ENCODE measurements around the gene SF3B6. TPM values are rescaled to one million over a fixed set of nuclear protein-coding genes. Genes with fewer than 3 reads are reported as not detected.

Gene SF3B6
- total and polyA plus RNA-seq, 8 donors, result 16.7 to 65.4 (median 33.4) TPM

DNA sequence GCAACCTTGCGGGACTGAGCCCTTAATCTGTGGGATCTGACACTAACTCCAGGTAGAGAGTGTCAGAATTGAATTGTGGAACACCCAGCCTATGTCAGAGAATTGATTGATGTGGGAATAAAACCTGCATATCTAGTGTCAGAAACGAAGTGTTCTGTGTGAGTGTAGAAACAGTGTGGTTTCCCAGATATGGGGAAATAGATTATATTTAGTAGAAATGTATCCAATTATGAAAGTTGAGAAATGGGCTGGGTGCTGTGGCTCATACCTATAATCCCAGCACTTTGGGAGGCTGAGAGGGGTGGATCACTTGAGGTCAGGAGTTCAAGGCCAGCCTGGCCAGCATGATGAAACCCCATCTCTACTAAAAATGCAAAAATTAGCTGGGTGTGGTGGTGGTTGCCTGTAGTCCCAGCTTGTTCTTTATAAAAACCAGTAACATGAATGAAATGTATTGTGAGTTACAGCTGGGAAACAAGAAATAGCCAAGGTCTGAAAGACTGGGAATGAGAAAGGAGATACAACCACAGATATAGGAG is 12.8 kb upstream of the SF3B6 start:
- TF ChIP-seq, protein P1, sequence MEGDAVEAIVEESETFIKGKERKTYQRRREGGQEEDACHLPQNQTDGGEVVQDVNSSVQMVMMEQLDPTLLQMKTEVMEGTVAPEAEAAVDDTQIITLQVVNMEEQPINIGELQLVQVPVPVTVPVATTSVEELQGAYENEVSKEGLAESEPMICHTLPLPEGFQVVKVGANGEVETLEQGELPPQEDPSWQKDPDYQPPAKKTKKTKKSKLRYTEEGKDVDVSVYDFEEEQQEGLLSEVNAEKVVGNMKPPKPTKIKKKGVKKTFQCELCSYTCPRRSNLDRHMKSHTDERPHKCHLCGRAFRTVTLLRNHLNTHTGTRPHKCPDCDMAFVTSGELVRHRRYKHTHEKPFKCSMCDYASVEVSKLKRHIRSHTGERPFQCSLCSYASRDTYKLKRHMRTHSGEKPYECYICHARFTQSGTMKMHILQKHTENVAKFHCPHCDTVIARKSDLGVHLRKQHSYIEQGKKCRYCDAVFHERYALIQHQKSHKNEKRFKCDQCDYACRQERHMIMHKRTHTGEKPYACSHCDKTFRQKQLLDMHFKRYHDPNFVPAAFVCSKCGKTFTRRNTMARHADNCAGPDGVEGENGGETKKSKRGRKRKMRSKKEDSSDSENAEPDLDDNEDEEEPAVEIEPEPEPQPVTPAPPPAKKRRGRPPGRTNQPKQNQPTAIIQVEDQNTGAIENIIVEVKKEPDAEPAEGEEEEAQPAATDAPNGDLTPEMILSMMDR (IDR thresholded peaks at IDR 0.05), result no peak
- DNase-seq (no peak), ATAC-seq (no peak), FAIRE-seq (no peak)
- no peaks in the 10 kb centered on the region for H3K27me3 ChIP-seq
- no peaks in the 10 kb centered on the region for H3K36me3 ChIP-seq
- H3K9me3 ChIP-seq, result no peaks in the 10 kb centered on the region
- intact Hi-C loops (cut with DNase I), result no loop called here
- no peak overlapping the region for H3K27ac ChIP-seq
- WGBS, 2 donors, result 48 to 55% methylated on average over 2 of the region's 2 CpGs
- no peak overlapping the region for H3K4me3 ChIP-seq
- H3K4me1 ChIP-seq, result no peaks in the 10 kb centered on the region

DNA sequence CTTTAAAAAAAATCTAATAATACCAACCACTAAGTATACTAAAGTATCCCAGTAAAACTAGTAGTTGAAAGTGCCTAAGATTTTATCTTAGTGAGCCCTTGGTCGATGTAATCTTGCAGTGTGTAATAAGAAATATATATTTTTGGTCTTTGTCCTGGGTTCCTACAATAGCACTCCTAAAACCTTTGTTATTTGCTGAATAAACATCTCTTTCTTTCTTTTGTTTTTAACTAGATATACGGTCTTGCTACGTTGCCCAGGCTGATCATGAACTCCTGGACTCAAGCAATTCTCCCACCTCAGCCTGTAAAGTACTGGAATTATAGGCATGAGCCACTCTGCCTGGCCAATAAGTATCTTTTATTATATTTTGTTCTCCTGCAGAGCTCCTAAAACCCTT is 10.9 kb upstream of the SF3B6 start:
- intact Hi-C loops (cut with DNase I), result no loop called here
- Histone ChIP-seq H3K27me3 (no peaks in the 10 kb centered on the region), H3K9me3 (no peaks in the 10 kb centered on the region), H3K27ac (no peak overlapping the region), H3K4me1 (peaks cover 0 to 9% (median 4%) of the 10 kb centered on the region in 3 donors), H3K36me3 (no peaks in the 10 kb centered on the region), H3K4me3 (no peak overlapping the region)
- no peak for FAIRE-seq
- no peak for ATAC-seq
- TF ChIP-seq, protein P1 (IDR thresholded peaks at IDR 0.05), result no peak
- 76 to 80% methylated on average over 3 of the region's 3 CpGs for WGBS, 2 donors
- no peak for DNase-seq

DNA sequence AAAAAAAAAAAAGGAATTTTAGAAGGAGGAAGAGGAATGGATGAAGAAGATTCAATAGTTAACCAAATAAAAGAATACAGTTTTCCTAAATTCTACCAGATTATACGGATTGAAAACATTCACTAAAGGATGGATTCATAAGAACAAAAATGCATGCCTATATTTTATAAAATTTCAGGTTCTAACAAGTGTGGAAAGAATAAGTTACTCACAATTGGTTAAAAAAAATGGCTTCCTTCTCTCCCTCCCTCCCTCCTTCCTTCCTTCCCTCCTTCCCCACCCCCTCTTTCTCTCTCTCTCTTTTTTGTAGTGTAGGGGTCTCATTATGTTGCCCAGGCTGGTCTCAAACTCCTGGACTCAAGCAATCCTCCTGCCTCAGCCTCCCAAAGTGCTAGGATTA is 10.1 kb upstream of the SF3B6 start:
- FAIRE-seq (no peak), DNase-seq (no peak), ATAC-seq (no peak)
- Histone ChIP-seq H3K4me3 (no peak overlapping the region), H3K27me3 (no peaks in the 10 kb centered on the region), H3K36me3 (no peaks in the 10 kb centered on the region), H3K9me3 (no peaks in the 10 kb centered on the region), H3K27ac (no peak overlapping the region), H3K4me1 (peaks cover 0 to 9% (median 4%) of the 10 kb centered on the region in 3 donors)
- TF ChIP-seq, protein P1 (IDR thresholded peaks at IDR 0.05), result no peak
- intact Hi-C loops (cut with DNase I), result no loop called here
- 71 to 82% methylated on average over 1 of the region's 1 CpG for WGBS, 2 donors

DNA sequence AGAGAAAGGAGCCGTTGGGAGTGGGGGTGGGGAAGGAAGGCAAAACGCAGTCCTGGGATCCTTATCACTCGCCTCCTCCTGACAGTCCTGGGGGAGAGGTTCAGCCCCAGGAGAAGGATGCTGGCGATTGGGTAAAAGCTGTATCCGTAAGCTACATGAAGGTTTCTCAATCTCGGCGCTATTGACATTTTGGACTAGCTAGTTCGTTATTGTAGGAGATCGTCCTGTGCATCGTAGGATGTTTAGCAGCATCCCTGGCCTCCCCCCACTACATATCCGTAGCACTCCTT is 9.0 kb upstream of the SF3B6 start:
- peak overlapping the region; percentile 80 to 93 (median 82) for H3K27ac ChIP-seq

More for the DNA sequence above, 9.0 kb upstream of the SF3B6 start:
- 6 to 12% methylated on average over 11 of the region's 11 CpGs for WGBS, 2 donors
- ATAC-seq (peak in 1 of 4 donors; percentile 0), DNase-seq (no peak), FAIRE-seq (no peak)
- Histone ChIP-seq H3K4me3 (peak overlapping the region; percentile 26 to 69 (median 57)), H3K4me1 (peaks cover 0 to 9% (median 4%) of the 10 kb centered on the region in 3 donors), H3K9me3 (no peaks in the 10 kb centered on the region), H3K27me3 (no peaks in the 10 kb centered on the region), H3K36me3 (peaks cover 0 to 7% (median 0%) of the 10 kb centered on the region in 3 donors)
- TF ChIP-seq, protein P1 (IDR thresholded peaks at IDR 0.05), result no peak
- intact Hi-C loops (cut with DNase I), result no loop called here

Data from pancreas (tissue), 10 donors.